Measurements from ENCODE around the gene FLOT1. TPM values are rescaled to one million over a fixed set of nuclear protein-coding genes. Genes with fewer than 3 reads are reported as not detected.
A peak's percentile ranks its signal among the peaks of the same experiment; 100 is the strongest.

Gene FLOT1
- total and polyA plus RNA-seq, 2 of the 13 experiments (the other 11 are each of a cell fraction or from before 2014, with no cell fraction given), result 82.3 to 130 TPM

- no peak for TF ChIP-seq CEBPZ (IDR thresholded peaks at IDR 0.05; ENCODE audit: low read length)
- no peak for TF ChIP-seq ZNF354B (CRISPR knock-in tag; IDR thresholded peaks at IDR 0.05)
- 0 out of 2 replicates have a peak, but pooled peaks have one; percentile 36 for TF ChIP-seq ZNF792 (CRISPR knock-in tag; IDR thresholded peaks at IDR 0.05)
- TF ChIP-seq CBX1 (IDR thresholded peaks at IDR 0.05; ENCODE audit: low read depth), result no peak
- TF ChIP-seq HNRNPH1 (optimal IDR thresholded peaks at IDR 0.05; ENCODE audit: low read depth, low read length), result no peak
- TF ChIP-seq NAIF1 (CRISPR knock-in tag; IDR thresholded peaks at IDR 0.05; ENCODE audit: borderline replicate concordance), result no peak
- TF ChIP-seq, protein P1, sequence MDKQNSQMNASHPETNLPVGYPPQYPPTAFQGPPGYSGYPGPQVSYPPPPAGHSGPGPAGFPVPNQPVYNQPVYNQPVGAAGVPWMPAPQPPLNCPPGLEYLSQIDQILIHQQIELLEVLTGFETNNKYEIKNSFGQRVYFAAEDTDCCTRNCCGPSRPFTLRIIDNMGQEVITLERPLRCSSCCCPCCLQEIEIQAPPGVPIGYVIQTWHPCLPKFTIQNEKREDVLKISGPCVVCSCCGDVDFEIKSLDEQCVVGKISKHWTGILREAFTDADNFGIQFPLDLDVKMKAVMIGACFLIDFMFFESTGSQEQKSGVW (CRISPR knock-in tag; IDR thresholded peaks at IDR 0.05; ENCODE audit: borderline replicate concordance), result no peak
- no peak for TF ChIP-seq IRX3 (CRISPR knock-in tag; IDR thresholded peaks at IDR 0.05; ENCODE audit: borderline replicate concordance, low read depth)
- TF ChIP-seq SATB2 (CRISPR knock-in tag; IDR thresholded peaks at IDR 0.05), result no peak
- TF ChIP-seq ZBED4 (CRISPR knock-in tag; IDR thresholded peaks at IDR 0.05; ENCODE audit: borderline replicate concordance), result no peak
- no peak for TF ChIP-seq ZNF331 (CRISPR knock-in tag; IDR thresholded peaks at IDR 0.05)
- no peak for TF ChIP-seq BCLAF1 (IDR thresholded peaks at IDR 0.05)
- TF ChIP-seq SRY (CRISPR knock-in tag; IDR thresholded peaks at IDR 0.05), result no peak
- no peak for TF ChIP-seq SP4 (CRISPR knock-in tag; IDR thresholded peaks at IDR 0.05)
- no peak for TF ChIP-seq ZMAT3 (CRISPR knock-in tag; conservative IDR thresholded peaks at IDR 0.05)
- no peak for TF ChIP-seq ZNF839 (CRISPR knock-in tag; IDR thresholded peaks at IDR 0.05; ENCODE audit: borderline replicate concordance)
- no peak for TF ChIP-seq DR1 (CRISPR knock-in tag; IDR thresholded peaks at IDR 0.05)
Measured at GRCh38 chr6:30730601-30731435, 11.7 kb downstream of the FLOT1 start (continued).
